ENCODE results near the gene ARHGEF19.
"Not testable (repeated sequence)": the region's sequence is repeated elsewhere in the genome, so short reads cannot be mapped to it uniquely, and the experiment has no call there.

The ARHGEF19 gene

DNA sequence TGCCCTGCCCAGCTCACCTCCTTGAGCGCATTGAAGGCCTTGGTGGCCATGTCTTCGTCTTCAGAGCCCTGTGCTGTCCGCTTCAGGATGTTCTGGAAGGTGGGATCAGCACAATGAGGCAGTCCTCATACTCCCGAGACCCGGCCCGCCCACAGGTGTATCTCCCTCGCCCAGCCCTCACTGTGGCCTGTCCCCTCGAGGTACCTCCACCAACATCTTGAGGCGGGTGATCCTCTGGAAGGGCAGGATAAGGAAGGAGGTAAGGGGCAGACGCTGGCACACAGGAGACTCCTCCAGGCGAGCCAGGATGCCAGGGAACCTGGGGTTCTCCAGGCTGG, 7.1 kb downstream of the ARHGEF19 start:
- DNase-seq (ENCODE audit: low read depth in 2 of 2) = no peak

DNA sequence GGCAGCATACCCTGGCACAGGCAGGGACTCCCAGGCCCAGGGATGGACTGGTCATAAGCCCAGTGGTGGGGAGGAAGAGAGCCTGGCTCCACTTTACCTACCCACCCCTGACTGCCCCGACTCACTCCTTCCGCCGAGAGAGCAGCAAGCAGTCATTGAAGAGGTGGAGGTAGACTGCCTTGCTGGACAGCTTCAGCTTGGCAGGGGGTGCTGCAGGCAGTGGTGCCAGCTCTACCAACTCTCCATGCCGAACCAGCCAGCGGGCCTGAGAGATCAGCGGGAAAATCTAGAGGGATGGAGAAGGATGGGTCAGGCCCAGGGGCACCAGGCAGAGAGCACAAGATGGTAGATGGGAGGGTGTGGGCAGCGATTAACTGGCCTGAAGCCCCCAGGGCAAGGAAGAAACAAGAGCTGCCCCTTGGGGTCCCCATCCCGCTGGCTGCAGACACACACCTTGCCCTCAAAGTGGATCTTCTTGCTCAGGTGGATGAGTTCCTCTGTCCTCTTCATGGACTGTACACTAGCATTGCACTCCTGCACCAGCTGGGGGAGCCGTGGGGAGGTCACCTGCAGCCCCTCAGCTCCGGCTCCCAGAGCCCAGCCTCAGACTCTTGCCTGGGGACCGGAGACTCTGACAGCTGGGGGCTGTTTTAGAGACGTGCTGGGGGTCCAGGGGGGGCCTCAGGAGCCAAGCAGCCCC, 7.7 kb downstream of the ARHGEF19 start:
- DNase-seq (ENCODE audit: low read depth in 2 of 2) = peak; percentile 12 to 34

DNA sequence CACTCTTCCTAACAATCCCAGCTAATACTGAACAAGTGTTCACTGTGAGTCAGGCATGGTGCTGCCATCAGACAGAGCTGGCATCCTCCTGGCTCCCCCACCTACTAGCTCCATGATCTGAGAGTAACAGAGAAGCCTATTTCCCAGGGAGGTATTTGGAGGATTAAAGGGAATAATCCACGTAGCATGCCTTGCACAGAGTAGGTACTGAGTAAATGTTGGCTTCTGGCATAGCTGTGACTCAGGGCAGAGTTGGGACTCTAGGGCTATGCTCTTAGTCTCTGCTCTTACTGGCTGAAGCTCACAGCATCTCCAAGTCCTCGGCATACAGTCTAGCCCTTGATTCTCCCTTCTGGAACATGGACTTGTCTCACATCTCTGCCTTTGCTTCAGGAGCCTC, 8.2 kb downstream of the ARHGEF19 start:
- DNase-seq (ENCODE audit: low read depth in 2 of 2) = no peak

DNA sequence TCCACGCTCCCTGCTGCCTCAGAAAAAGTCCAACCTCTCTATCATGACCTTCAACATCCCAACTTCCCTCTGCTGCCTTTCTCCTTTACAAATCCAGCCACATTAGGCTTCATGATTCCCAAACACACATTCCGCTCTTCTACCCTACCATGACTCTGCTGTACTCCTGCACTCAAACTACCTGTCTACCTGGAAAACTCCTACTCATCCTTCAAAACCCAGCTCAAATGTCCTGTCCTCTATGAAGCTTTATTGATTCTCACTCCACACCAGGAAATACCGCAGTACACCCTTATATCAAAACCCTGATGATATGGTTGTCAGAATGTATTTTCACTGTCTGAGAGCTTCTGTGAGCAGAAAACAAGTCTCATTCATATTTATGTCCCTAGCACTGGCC, 8.9 kb downstream of the ARHGEF19 start:
- no peak for DNase-seq (ENCODE audit: low read depth in 2 of 2)

DNA sequence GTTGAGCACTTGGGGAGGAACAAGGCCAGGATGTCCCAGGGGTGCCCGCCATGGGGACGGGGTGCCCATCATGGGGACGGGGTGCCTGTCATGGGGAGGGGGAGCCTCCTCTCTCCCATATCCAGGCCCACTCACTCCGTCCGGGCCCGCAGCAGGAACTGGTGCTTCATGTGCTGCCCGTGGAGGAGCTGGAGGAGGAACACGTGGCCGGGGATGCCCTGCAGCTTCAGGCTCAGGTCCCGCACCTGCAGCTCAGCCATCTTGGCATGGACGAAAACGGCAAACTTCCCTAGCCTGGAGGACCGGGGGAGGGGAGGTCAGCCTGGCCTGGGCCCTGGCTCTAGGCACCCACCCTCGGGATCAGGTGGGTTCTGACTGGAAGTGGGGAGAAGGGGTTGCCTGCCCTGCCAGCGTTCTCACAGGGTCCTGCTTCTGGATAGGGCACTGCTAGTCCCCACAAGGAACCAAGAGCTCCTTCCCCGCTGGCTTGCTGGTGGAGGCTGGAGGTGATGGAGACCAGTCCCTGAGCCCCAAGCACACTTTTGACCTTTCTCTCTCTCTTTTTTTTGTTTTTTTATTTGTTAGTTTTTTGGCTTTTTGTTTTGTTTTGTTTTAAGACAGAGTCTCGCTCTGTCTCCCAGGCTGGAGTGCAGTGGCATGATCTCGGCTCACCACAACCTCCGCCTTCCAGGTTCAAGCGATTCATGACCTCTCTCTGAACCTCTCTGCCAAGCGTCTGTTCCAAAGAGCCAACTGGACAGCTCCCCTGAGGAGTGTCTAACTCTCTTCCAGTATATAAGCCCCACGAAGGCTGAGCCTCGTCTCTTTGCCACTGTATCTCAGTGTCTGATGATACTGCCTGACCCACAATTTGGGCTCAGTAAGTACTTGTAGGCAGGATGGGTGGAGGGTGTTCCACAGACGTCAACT, 9.9 kb downstream of the ARHGEF19 start:
- DNase-seq (ENCODE audit: low read depth in 2 of 2) = no peak

DNA sequence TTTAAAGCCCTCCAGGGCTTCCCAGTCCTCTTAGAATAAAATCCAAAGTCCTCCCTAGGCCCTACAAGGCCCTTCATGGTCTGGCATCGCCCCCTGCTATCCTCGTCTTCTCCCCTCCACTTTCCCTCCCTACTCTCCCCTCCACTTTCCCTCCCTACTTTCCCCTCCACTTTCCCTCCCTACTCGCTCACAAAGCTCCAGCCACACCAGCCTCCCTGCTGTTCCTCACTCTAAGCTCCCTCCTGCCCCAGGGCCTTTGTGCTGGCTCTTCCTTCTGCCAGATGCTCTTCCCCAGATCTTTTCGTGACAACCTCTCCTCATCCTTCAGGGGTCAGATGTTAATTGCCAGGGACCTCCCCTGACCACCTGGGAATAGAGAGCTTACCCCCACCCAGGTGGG, 12.8 kb downstream of the ARHGEF19 start:
- DNase-seq (ENCODE audit: low read depth in 2 of 2) = no peak

DNA sequence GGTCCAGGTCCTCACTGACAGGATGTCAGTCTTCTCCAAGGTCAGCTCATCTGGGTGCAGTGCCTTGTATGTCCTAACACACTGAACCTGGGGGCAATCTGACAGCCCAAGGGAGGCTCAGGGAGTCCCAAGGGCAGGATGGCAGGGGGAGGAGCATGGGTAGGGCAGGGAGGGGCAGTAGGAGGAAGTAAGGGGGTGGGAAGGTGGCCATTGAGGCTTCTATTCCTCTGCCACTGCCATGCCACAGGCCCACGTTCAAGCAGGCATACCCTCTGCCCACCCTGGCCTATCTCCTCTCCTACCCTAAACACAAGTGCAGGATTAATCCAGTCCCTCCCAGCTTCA, 13.3 kb downstream of the ARHGEF19 start:
- DNase-seq (ENCODE audit: low read depth in 2 of 2) = no peak

DNA sequence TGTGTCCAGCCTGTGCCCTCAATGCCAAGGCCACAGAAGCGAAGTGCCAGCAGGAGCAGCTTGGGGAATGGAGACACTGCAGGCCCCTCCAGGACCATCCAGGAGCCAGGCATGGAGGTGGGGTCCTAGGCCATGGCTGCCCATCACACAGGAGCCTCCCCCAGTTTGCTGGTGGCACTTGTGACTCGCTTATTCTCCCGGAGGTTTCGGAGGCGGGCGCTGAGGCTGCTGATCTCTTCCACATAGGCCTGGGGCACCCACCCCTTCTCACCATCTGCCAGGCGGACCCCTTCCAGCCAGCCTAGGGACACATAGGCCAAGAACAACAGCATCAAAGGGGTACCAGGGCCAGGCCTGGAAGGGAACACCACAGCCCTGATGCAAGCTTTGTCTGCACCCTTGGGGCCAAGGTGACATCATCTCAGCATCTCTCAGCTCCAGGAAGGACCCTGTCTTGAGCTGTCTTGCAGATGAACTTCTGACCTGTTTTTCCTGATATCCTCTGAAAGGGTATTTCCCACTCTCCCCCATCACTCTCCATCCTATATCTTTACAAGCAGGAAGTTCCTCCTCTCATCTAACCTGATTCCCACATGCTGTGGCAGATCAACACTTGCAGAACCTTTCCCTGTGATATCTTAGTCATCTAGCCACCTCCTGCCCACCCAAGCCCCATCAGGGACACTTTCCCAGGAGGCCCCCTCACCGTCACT, 13.9 kb downstream of the ARHGEF19 start:
- DNase-seq (ENCODE audit: low read depth in 2 of 2) = no peak

DNA sequence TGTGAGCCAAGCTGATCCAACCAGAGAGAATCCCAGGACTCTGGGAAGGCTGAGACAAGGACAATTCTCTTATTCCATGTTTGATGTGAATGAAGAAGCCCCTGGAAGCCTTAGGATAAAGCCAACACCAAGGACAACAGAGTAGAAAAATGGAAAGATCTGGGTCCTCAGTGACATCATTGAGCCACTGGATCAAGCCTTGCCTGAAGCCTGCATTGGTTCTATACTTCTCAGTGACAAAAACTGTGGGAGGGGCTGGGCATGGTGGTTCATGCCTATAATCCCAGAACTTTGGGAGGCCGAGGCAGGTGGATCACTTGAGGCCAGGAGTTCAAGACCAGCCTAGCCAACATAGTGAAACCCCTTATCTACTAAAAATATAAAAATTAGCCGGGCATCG, 15.6 kb downstream of the ARHGEF19 start:
- no peak for DNase-seq (ENCODE audit: low read depth in 2 of 2)

DNA sequence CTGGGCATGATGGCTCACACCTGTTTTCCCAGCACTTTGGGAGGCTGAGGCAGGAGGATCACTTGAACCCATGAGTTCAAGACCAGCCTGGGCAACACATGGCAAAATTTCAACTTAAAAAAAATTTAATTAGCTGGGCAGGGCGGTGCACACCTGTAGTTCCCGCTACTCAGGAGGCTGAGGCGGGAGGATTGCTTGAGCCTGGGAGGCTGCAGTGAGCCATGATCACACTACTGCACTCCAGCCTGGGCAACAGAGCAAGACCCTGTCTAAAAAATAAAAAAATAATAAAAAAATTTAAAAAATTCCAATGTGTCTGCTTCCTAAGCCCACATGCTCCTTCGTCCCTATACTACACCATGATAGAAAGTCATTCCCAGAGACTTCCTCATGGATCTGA, 16.3 kb downstream of the ARHGEF19 start:
- not testable (repeated sequence) for DNase-seq (ENCODE audit: low read depth in 2 of 2)

DNA sequence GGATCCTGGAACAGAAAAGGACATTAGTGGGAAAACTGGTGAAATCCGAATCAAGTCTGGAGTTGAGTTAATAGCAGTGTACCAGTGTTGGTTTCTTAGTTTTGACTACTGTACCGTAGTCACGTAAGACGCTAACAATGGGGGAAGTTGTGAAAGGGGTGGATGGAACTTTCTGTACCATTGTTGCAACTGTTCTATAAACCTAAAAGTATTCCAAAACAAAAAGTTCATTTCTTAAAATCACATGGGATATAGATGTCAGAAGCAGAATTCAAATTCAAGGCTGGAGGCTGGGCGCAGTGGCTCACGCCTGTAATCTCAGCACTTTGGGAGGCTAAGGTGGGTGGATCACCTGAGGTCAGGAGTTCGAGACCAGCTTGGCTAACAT, 16.9 kb downstream of the ARHGEF19 start:
- no peak for DNase-seq (ENCODE audit: low read depth in 2 of 2)

DNA sequence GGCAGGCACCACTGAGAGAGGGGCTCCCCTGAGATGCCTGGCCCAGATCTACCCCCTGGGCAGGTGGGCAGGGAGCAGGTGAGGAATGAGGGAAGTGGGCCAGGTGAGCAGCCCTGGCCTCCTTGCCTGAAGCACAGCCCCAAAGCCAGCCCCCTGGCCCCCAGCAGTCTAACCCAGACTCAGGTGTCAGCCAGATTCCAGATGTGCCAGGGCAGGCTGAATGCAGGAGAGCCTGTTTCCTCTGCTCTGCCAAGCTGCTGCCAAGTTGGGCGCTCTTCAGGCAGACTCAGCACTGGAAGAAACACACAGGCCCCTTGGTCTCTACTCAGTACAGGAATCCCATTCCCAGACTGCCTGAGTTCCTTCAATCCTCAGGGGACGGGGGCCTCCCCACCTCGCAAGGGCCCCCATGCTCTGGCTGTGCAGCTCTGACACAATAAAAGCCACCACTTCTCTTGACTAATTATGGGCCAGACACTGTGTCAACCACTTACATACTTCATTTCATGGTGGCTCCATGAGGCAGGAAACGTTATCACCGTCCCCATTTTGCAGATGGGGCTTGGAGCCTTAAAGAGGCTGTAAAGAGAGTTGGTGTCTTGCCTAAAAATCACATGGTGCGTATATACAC, 20.4 kb downstream of the ARHGEF19 start:
- DNase-seq (ENCODE audit: low read depth in 2 of 2) = no peak

DNA sequence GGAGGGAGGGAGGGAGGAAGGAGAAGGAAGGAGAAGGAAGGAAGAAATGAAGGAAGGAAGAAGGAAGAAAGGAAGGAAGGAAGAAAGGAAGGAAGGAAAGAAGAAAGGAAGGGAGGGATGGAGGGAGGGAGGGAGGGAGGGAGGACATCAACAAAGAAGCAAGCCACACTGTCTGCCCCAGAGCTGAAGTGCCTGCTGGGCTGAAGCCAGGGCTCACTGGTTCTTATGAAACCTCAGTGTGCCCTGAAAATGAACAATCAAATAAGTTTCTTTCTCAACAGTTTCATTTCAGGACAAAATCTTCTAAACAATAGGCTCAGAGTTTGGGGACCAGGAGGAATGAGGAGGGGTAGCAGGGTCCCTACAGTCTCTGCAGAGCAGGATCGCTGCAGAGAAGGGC, 21.1 kb downstream of the ARHGEF19 start:
- DNase-seq (ENCODE audit: low read depth in 2 of 2) = no peak

DNA sequence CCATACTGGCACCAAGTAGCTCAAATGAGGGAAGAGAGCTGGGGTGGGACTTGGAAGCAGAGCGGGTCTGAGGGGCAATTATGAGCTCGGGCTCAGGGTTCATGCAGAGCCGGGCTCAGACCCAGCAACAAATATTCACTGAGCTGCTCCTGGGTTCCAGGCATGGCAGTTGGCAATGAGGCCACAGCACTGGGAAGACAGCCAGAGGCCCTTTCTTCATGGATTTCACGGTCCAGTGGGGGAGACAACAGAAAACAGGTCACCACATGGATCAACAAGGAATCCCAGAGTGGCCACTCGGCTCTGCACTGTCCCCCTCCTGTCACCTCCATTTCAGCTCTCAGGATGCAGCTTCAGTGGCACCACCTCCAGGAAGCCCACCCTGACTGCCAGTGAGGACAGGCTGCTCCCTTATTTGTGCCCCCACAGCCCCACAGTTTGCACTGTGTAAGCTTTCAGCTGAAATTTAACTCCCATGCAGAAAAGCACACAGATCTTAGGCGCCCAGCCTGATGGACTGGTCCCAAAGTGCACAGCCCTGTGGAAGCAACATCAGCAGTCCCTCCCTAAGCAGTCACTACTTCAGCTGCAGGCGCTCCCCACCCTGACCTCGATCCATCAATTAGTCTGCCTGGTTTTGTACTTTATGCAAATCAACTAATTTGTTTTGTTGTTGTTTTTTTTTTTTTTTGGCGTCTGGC, 22.4 kb downstream of the ARHGEF19 start:
- no peak for DNase-seq (ENCODE audit: low read depth in 2 of 2)

DNA sequence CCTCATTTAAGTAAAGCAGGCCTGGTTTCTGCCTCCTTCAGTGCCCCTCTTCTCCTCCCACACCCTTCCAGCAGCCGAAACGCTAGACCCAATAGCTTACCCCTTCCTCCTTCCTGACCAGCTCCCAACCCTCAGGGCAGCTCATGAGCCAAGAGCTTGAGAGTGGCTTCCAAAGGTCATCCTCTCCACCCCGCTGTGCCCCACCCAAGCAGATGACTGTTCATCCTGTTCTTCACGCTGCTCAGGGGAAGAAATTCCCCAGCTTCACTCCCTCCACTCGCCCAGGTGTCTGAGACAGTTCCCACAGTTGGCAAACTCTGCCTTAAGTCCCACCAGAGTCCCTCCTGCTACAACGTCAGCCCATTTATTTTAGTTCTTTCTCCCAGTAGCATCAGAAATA, 23.4 kb downstream of the ARHGEF19 start:
- DNase-seq (ENCODE audit: low read depth in 2 of 2) = no peak

DNA sequence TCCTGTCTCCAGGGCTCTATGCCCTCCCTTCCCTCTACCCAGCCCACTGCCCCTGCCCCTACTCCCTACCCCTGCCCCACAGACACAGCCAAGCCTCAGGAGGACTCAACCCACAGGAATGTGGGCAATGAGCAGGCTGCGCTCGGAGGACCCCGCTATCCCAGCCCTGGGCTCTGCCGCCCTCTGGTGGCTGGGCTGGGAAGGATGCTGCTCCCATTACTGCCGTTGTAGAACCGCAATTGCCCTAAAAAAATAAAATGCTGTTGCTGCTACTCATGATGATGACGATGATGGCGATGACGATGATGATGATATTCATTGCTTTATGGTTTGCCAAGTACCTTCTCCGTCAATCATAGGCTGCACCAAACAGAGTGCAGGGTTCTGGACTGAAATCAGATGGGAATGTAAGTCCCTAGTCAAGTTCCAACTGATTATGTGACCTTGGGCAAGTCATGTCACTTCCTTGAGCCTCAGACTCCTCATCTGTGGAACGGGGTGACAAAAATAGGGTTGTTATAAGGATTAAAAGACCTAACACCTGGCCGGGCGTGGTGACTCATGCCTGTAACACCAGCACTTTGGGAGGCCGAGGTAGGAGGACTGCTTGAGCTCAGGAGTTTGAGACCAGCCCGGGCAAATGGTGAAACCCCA, 24.6 kb downstream of the ARHGEF19 start:
- DNase-seq (ENCODE audit: low read depth in 2 of 2) = peak; percentile 53 to 57

DNA sequence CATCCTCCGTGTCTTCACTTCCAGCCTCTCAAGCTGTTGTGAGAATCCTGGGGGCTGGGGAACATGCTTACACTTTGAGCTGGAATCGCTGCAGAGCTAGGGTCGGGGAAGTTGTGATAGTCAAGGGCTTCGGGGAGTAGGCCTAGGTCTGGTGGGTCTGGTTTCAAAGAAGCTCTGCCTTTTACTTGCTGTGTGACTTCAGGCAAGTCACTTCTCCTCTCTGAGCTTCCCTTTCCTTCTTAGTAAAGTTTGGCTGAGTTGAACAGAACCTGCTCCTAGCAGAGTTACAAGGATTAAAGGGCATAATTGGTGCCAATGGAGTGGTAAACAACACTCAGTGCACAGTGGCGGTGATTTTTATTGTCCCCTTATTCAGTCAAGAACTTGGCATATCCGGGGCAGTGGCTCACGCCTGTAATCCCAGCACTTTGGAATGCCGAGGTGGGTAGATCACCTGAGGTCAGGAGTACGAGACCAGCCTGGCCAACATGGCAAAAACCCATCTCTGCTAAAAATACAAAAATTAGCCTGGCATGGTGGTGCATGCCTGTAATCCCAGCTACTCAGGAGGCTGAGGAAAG, 25.7 kb downstream of the ARHGEF19 start:
- no peak for DNase-seq (ENCODE audit: low read depth in 2 of 2)

DNA sequence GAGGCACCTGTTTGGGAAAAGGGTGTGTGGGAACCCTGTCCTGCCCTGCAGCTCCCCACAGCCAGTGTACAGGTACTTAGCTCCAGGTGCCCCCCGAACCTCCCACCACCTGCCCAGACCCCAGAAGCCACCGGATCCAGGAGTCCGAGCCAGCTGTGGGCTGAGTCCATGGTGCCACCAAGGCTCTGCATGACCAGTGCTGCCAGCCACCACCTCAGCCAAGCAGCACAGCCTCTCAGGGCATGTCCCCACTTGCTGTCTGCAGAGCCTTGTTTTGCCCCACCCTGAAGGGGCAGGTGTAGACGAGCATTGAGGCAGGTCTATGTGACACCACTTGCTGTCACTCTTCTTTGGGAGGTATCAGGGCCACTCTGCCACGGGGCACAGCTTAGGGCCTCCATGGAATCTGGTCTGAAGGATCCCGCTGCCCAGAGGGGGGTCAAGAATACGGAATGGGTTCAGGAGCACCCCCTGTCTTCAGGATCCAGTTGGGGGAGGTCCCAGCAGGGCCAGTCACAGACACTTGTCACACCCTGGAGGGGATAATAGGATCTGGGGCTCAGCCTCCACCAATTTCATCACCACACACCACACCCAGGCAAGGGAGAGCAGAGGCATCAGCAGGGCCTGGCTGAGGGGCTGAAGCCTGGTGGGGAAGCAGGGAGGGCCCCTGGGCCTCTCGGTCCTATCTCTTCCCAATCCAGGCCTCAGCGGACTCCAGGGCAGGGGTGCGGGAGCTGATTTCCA, 27.7 kb downstream of the ARHGEF19 start:
- DNase-seq (ENCODE audit: low read depth in 2 of 2) = no peak

DNA sequence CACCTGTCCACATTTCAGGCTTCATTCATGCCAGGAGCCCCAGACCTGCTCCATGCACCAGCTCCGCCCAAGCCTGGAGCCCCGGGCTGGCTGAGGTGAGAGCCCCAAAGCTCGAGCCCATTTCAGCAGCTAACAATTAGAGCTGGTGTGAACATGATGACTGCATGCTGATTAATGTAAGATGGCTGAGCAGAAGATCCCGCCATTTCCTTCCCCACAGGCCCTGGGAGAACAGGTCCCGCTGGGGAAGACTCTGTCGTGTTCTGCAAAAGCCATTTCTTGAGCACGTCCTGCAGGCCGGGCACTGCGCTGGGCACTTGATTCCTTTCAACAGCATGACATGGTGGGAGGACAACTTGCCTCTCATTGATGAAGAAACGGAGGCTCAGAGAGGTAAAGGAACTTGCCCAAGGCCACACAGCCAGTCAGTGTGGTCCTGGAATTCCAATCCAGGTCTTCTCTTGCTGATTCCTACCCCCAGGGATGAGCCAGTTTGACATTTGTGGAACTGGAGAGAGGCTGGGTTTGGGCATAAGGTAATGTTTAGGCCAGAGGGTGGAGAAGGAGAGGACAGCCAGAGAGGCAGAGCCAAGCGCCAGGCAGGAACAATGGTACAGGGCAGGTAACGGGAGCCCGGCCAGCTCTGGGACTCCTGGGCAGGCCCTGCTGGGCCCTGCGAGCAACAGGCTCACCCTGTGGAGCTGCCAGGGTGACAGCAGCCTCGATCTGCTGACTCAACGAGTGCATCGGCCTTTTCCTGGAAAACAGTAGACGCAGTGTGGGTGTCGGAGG, 28.5 kb downstream of the ARHGEF19 start:
- DNase-seq (ENCODE audit: low read depth in 2 of 2) = no peak

All from stimulated activated CD8-positive, alpha-beta memory T cell treated with anti-CD3 and anti-CD28 coated beads, Interleukin-2, amount 100 ng/mL, for 1 hour (primary cell).